Measurements from ENCODE around the gene AOPEP.

Gene AOPEP

GRCh38 chr9:95025213-95026147 is 299.0 kb downstream of the AOPEP start (continued):
- TF ChIP-seq ZNF580 (tag by site-specific recombination; IDR thresholded peaks at IDR 0.05) (no peak), RBAK (tag by site-specific recombination; IDR thresholded peaks at IDR 0.05) (no peak), TCF7L2 (IDR thresholded peaks at IDR 0.05; ENCODE audit: borderline replicate concordance, low read depth, low read length) (no peak), ZNF701 (tag by site-specific recombination; IDR thresholded peaks at IDR 0.05) (no peak), SP2 (tag by site-specific recombination; IDR thresholded peaks at IDR 0.05) (no peak), ZNF37A (tag by site-specific recombination; IDR thresholded peaks at IDR 0.05) (no peak), ZBTB8A (tag by site-specific recombination; IDR thresholded peaks at IDR 0.05) (no peak), ZNF76 (tag by site-specific recombination; IDR thresholded peaks at IDR 0.05; ENCODE audit: borderline replicate concordance, low read depth) (no peak), KLF16 (tag by site-specific recombination; IDR thresholded peaks at IDR 0.05) (no peak), ZFP37 (tag by site-specific recombination; IDR thresholded peaks at IDR 0.05) (no peak), ZSCAN5A (tag by site-specific recombination; IDR thresholded peaks at IDR 0.05) (no peak), ZNF280C (tag by site-specific recombination; IDR thresholded peaks at IDR 0.05) (no peak), ZNF501 (tag by site-specific recombination; IDR thresholded peaks at IDR 0.05) (no peak), KLF7 (tag by site-specific recombination; IDR thresholded peaks at IDR 0.05; ENCODE audit: borderline replicate concordance) (no peak), HIC1 (tag by site-specific recombination; IDR thresholded peaks at IDR 0.05) (peak; percentile 53; the same call in 1 of the 2 replicates), KLF10 (tag by site-specific recombination; IDR thresholded peaks at IDR 0.05) (peak; percentile 50; the same call in 1 of the 2 replicates), ZFP41 (tag by site-specific recombination; IDR thresholded peaks at IDR 0.05; ENCODE audit: borderline replicate concordance) (no peak), ZBTB49 (tag by site-specific recombination; IDR thresholded peaks at IDR 0.05; ENCODE audit: low read depth) (no peak), ZNF510 (tag by site-specific recombination; IDR thresholded peaks at IDR 0.05; ENCODE audit: insufficient replicate concordance) (no peak), ZNF341 (tag by site-specific recombination; IDR thresholded peaks at IDR 0.05; ENCODE audit: low read depth) (no peak), ZSCAN16 (tag by site-specific recombination; IDR thresholded peaks at IDR 0.05) (no peak), KLF17 (tag by site-specific recombination; IDR thresholded peaks at IDR 0.05) (no peak), ZNF280D (tag by site-specific recombination; IDR thresholded peaks at IDR 0.05) (no peak), ZNF354C (tag by site-specific recombination; IDR thresholded peaks at IDR 0.05; ENCODE audit: borderline replicate concordance, low read depth) (no peak)

All from HEK293 (cell line).